SK-MEL-5 (cell line): Measurements from ENCODE around the gene LOXL1. TPM values are rescaled to one million over a fixed set of nuclear protein-coding genes. Genes with fewer than 3 reads are reported as not detected.

Experiments used
- DNase-seq: peaks from one replicate; pipeline ENCODE4 v3.0.0-alpha.2; 2016; ENCODE audit warnings: low read depth, low spot score
- in situ Hi-C: cut with HindIII; loops from 2 replicates; pipeline ENCODE4 v1.10.0; 2016; ENCODE audit warnings: low sequenced_read_pairs, high pct_unique_total_duplicates, low pct_unique_long_range_greater_than_20kb
- total RNA-seq: library from RNA; depleted of rRNA; stranded (reverse); fragments of >200 nt; shearing (Covaris generic); gene quantifications from 2 replicates; pipeline ENCODE4 v1.2.3, GENCODE V29; 2014

The LOXL1 gene
- total RNA-seq, 1 experiment from 2014 or later = 0.32 TPM

DNA sequence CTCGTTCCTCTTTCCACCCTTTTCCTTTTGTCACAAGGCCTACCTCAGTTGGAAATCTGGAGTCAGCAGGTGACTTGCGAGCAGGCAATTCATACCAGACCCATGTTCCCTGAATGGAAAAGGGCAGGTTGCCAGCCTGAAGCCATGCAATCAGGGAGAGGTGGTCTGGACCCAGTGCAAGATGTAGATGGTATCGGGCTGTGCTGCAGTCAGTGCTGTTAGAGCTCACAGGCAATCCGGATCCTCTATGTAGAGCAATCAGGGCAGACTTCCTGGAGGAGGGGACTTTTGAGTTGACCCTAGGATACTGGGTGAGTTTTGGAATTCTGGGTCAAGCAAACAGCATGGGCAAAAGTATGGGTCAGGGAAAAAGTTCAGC is 18.9 kb downstream of the LOXL1 start:
- in situ Hi-C loops = no loop called here

DNA sequence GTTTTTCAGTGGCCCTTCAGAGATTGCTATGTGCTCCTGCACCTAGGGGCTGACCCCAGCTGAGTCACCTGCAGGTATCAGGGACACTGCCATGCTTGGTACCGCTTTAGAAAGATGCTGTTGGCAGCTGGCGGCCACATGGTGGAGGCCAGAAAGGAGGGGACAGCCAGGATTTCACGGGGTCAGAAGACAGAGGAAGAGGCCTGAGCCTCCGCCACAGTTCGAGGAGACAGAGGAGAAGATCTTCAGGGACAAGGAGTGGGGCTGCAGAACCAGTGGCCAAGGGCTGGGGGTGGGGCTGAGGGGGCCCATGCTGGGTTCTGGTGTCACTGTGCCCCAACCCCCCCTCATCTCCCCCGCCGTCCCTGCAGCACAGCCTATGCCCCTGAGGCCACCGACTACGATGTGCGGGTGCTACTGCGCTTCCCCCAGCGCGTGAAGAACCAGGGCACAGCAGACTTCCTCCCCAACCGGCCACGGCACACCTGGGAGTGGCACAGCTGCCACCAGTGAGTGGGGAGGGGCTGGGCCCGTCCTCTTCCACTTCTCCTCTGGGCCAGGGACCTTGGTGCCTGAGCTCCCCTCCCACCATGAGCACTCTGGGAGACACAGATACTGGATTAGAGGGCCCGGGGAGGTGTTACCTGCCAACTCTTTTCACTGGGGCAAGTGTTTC is 19.9 kb downstream of the LOXL1 start:
- in situ Hi-C loops = no loop called here
- no peak for DNase-seq

More for the DNA sequence above, 18.9 kb downstream of the LOXL1 start:
- no peak for DNase-seq

DNA sequence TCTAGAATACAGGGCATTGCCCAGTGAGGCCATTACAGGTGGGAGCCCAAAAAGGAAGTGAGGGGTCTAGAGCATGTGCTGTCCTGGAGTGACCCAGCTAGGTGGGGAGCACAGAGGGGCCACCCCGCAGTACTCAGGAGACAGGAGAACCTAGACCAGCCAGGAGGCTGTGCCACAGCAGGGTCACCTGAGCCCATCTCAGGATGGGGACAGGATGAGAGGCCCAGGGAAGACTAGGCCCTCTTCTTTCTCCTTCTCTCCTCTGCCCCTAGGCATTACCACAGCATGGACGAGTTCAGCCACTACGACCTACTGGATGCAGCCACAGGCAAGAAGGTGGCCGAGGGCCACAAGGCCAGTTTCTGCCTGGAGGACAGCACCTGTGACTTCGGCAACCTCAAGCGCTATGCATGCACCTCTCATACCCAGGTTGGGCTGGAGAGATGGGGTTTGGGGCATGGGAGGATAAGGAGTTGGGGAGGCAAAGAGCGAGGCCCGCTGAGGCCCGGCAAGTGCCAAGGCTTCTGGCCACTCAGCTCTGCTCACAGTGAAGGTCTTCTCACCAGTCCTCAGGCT is 20.6 kb downstream of the LOXL1 start:
- in situ Hi-C loops = no loop called here
- no peak for DNase-seq

DNA sequence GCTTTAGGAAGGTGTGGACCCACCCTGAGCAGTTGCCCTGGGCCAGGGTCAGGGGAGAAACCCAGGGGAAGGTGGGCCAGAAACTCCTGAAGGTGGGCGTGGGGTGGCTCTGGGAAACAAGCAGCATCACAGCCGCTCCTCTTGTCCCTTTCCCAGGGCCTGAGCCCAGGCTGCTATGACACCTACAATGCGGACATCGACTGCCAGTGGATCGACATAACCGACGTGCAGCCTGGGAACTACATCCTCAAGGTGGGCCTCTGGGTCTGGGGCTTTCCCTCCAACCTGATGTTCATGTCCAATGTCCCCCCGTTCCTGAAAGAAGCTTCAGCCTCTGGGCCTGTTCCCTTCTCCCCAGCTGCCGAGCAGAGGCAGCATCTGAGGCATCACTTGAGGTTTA is 21.4 kb downstream of the LOXL1 start:
- DNase-seq = no peak
- in situ Hi-C loops = no loop called here

DNA sequence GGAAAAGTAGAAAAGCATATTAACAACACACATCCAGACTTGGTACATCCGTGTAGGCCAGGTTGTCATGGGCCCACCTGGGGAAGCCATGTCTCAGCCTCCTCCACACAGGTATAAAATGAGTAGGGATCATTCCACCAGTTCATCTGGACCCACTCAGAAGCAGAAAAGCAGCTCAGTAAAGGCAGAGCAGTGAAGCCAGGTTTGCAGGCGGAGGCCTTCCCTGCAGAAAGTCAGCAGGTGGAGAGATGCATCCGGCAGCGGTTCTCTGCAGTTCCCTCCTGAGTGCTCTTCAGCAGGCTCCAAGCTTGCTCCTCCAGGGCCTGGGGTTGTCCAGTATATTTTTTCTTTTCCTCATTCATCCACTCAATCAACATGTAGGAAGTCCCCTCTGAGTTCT is 22.1 kb downstream of the LOXL1 start:
- DNase-seq = no peak
- in situ Hi-C loops = no loop called here

DNA sequence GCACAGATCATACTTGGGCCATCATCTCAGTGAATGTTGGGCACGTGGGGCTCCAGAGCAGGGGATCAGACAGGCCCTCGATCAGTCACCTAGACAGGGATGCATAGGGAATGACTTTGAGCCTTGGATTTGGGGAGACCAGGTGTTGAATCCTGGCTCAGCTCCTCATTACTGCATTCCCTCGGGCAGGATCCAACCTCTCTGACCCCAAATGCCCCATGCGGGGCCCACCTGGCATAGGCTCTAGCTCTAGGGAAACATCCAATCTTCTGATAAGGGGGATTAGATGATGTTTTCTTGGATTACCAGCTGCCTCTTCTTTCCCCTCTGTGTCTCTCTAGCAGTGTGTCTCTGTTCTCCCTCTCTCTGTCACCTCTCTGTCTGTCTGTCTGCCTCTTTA is 22.7 kb downstream of the LOXL1 start:
- in situ Hi-C loops = no loop called here
- DNase-seq = no peak

DNA sequence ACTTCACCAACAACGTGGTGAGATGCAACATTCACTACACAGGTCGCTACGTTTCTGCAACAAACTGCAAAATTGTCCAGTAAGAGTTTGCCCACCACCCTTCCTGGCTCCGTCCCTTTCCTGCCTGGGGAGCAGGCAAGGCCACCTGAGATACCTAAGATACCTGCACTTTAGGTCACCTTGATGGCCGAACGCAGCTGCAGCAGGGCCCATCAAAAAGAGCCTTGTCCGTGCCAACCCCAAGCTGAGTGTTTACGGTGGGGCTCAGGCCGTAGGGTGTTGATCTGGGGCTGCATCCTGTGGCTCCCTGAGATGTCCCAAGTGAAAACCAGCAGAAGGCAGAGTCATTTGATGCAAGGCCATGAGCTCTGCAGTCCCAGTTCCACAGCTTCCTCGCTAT is 23.2 kb downstream of the LOXL1 start:
- in situ Hi-C loops = no loop called here
- DNase-seq = no peak

DNA sequence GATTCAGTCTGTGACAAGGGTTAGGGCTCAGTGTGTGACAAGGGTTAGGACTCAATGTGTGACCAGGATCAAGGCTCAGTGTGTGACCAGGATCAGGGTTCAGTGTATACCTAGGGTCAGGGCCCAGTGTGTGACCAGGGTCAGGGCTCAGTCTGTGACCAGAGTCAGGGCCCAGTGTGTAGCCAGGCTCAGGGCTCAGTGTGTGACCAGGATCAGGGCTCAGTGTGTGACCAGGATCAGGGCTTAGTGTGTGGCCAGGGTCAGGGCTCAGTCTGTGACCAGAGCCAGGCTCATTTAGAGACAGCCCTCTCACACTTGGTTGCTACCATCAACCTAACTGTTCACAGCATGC is 24.2 kb downstream of the LOXL1 start:
- DNase-seq = no peak
- in situ Hi-C loops = no loop called here

DNA sequence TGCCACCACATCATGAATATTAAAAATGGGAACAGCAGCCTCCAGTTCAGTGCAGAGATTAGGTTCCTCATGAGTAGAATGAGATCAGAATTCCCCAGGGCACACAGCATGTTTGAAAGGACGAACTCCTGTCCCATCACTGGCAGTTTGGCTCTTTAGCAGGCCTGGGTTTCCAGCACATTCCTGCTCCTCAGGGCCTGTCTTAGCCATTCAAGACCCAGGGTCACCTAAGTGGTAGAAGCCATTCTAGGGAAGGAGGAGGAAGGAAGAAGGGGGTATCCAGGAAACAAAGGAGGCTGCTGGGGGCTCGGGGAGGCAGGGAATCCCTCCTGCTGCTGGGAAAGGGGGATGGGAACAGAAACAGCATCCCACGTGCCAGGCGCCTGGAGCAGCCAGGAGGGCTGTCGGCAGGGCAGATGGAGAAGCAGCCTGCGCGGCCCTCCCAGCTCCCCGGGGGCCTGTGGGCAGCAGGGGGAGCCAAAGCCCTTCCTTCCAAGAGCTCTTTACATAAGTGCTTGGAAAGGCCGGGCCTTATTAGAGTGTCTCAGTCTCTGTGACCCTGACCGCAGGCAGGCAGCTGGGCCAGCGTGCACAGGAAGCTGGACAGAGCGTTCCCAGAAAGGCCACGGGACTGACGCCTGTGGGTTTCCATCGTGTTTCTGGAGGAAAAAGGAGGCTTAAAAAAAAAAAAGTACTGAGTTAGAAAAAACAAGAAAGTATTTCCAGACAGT is 24.7 kb downstream of the LOXL1 start:
- DNase-seq = peak; percentile 95
- in situ Hi-C loops = no loop called here

DNA sequence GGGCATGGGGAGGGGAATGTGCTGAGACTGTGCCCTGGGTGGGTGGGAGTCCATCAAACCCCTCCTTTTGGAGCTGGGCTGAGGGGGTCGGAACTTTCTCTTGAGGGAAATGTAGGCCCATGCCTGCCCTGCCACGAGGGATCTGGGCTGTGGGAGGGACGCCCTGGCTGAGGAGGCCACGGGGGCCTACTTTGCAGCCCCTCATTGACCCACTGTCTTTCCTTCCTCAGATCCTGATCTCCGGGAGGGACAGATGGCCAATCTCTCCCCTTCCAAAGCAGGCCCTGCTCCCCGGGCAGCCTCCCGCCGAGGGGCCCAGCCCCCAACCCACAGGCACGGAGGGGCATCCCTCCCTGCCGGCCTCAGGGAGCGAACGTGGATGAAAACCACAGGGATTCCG is 25.3 kb downstream of the LOXL1 start:
- in situ Hi-C loops = no loop called here
- no peak for DNase-seq

DNA sequence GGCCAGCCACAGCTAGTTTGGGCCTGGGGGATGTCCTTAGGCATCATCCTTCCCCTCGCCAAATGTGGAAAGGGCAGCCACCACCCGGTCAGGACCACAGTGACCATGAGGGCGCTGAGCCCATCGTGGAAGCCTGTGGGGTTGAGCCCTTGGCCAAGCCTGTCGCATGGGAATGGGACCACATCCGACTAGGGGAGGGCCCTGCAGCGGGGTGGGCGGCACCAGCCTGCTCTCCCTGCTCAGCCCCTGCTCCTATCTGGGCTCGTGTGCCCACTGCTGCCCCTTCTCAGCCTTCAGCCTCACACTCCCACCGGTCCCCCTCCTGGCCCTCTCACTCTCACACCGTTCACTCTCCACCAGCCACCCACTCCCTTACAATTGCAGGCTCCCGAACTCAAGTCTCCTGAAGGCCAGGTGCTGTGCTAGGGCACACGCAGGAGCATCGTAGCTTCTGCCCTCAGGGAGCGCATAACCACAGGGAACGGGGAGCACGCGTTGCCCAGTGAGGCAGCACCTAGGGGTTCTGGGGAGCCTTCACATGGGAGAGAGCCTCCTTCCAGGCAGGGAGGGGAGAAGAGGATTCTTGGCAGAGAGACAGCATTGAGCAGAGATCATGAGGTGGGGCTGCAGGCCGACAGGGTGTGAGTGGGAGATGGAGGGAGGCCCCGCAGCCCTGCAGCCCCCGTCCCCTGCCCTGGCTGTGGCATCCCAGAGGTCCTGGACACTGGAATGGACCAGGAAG is 26.1 kb downstream of the LOXL1 start:
- no peak for DNase-seq
- in situ Hi-C loops = no loop called here

DNA sequence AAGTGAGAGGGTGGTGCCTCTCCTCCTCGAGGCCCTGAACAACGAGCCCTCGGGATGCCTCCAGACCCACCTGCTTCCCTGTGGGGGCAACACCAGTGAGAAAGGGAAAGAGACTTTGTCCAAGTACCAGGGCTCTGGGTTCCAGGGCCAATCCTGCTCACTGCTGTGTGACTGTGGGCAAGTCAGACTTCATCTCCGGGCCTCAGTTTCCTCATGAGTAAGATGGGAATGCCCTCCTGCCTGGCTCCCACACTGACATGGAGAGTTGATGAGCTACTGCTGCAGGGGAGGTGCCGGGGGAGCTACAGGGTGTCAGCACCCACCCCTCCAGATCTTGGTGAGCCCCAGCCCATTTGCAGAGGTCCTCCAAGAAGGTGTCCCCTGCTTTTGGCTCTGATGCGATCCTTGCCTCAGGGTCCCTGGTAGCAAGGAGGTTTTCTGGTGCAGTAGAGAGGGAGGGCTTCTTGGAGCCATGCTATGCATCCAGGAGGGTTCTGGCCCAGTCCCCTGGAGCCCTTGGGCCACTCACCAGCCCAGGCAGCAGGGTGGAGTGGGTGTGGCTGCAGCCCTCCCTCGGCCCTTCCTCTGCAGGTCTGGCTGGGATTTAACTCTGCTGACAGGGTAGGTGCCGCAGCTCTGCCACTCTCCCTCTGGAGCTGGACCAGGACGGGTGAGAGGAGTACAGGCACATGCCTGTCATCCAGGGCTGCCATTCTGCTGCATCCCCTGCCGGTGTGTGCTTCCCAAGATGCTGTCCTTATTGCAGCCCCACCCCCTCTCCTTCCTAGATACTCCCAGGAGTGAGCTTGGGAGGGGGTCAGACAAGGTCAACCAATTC is 26.9 kb downstream of the LOXL1 start:
- DNase-seq = no peak
- in situ Hi-C loops = no loop called here

DNA sequence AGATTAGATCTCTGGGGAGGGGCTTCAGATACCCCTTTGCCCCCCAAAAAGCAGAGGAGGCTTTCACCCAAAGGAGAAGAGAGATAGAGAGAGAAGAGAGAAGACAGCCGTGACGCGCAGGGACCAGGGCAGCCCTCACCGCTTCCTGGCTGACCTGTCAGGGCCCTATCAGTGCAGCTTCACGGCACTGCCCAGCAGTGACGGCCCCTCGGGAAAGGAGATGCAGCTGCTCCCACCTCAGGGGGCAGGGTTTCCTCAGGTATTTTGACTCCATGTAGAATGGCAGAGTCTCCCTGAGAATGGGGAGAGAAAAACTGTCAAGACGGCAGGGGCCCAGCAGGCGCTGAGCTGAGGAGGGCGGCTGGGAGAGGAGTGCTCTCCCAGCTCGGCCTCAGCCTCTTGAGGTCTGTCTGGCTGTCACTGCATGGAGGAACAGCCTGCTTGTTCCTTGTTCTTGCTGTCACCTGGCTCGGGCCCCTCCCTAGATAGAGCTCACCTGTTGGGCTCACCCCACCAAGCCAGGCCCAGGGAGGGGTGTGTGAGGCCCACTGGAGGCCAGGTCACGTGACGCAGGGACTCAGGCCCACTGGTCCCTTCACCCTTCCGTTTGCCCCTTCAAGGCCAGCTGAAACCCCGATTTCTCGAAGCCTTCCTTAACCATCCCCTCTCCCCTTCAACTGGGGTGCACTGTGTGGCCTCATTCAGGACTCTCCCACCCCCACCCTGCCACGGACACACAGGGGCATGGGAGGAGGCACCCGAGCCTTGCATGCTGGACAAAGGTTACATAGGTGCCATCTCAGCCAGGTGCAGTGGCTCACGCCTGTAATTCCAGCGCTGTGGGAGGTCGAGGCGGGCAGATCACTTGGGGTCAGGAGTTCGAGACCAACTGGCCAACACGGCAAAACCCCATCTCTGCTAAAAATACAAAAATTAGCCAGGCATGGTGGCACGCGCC is 28.2 kb downstream of the LOXL1 start:
- in situ Hi-C loops = no loop called here

DNA sequence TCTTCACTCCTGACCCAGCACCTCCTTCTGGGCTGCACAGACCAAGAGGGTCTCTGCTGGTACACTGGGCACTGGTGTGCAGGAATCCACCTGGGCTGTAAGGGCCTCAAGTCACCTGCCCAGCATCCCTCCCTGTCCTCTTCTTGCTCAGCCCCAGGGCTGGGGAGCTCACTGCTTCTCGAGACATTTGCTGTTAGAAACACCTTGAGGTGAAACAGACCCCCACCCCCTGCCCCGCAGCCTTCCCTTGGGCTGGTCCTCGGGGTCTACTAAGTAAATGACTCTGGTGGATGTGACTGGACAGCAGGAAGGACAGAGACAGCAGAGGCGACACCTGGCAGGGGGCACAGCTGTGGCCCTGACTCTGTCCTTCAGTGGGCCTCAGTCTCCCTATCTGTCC is 29.1 kb downstream of the LOXL1 start:
- DNase-seq = no peak
- in situ Hi-C loops = no loop called here

More for the DNA sequence above, 28.2 kb downstream of the LOXL1 start:
- DNase-seq = no peak

DNA sequence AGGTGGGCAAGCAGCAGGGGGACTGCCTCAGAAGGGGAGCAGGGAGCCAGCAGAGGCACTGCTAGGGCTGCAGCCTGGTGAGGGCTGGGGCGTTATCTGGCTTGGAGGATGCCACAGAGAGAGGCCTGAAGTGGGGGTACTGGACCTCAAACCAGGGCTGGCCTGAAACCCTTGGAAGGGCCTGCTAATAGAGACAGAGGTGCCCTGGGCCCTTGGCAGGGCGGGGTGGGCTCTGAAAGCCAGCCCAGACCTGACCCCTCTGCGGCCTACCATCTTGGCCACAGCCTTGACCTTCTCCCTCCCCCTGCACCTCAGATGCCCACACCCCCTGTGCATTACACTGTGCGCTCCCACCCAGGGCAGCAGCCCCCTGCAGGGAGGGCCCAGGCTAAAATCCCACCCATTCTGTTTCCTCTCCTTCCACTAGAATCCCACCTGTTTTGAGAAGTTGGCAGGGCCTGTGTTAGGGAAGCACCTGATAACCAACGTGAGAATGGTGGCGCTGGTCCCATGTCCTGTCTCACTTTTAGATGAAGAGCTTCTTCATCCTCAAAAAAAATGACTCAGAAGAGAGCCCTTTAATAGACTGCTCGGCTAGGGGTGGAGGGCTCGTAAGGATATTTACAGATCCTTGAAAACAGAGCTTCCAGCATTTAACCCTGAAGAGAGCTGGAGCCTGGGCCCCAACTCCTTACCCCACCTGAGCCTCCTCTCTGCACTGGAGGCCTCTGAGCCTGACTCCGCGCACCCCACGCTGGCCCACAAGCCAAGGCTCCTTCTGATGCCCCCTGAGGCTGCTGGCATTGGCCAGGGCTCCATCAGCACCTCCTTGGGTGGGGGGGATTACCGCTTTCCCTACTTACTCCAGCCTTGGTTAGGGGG is 29.8 kb downstream of the LOXL1 start:
- in situ Hi-C loops = no loop called here
- DNase-seq = no peak

DNA sequence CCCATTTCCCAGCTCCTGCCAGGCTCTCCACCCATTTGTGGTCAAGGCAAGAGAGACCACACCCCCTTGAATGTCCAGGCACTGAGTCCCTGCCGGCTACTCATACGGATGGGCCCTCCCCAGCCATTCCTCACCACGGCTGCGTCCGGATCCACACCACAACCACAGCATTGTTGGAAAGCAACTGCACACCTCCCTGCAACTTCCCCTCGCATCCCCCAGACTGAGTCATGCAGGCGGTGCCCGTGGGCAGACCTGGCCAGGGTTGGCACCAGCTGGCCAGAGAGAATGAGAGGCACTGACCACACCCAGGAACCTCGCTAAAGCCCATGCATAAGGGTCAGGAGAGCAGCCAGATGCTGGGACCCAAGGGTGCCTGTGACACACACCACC is 30.5 kb downstream of the LOXL1 start:
- in situ Hi-C loops = no loop called here
- peak; percentile 33 for DNase-seq
